GM12878 (cell line): ENCODE measurements around the gene ADAMTS4. TPM values are rescaled to one million over a fixed set of nuclear protein-coding genes. Genes with fewer than 3 reads are reported as not detected.

Experiments
- ATAC-seq: fragments of 200-7000 bp; cut with Tn5 transposase; 3 replicates; pipeline ENCODE4 v1.9.1; 2020; ENCODE audit warnings: mild to moderate bottlenecking, moderate library complexity
- BruUV-seq: library from RNA; stranded (reverse); fragments of 400-500 nt; replicated peaks from 2 replicates; lab custom pipeline; 2021; lab: Mats Ljungman, UMichigan
- CTCF ChIA-PET: fragments of 300-600 bp; sonication (Branson Sonifier 250); formaldehyde crosslinking; extraction: SDS; loops from one replicate; lab custom pipeline; 2021; ENCODE audit warnings: inconsistent platforms; lab: Yijun Ruan, JAX
- POLR2A ChIA-PET: fragments of 350-600 bp; formaldehyde crosslinking; extraction: SDS; loops from one replicate; lab custom pipeline; 2021; ENCODE audit warnings: inconsistent platforms; lab: Charles Lee
- RAD21 ChIA-PET: fragments of 300-600 bp; sonication (Branson Sonifier 250); formaldehyde crosslinking; loops from one replicate; lab custom pipeline; 2023; ENCODE audit warnings: antibody characterized with exemption; ENCODE audit not compliant: unreplicated experiment; lab: Charles Lee
- SMC1A ChIA-PET: fragments of 300-600 bp; sonication (Branson Sonifier 250); formaldehyde crosslinking; loops from one replicate; lab custom pipeline; 2023; ENCODE audit not compliant: unreplicated experiment, uncharacterized antibody; lab: Charles Lee
- DNase-seq: peaks from one replicate; pipeline ENCODE4 v3.0.0-alpha.2; 2011; ENCODE audit warnings: low read depth, low spot score
- FAIRE-seq: peaks from 3 replicates; lab custom pipeline; 2011; peaks lifted over from hg19 to GRCh38; lab: Jason Lieb, UNC
- H2AFZ ChIP-seq: 2 replicates; pipeline ENCODE4 v1.6.0; 2011; ENCODE audit warnings: low read depth, low read length, control low read depth; ENCODE audit not compliant: control insufficient read depth
- H3K27ac ChIP-seq: 2 replicates; pipeline ENCODE4 v1.5.1; 2011; ENCODE audit warnings: control low read depth; ENCODE audit not compliant: control insufficient read depth, insufficient read depth
- H3K27me3 ChIP-seq, 2 experiments: replicated peaks in 1 of 2; 2 replicates each; pipeline versions ENCODE4 v1.6.0 to v1.6.1; 2011; ENCODE audit warnings: low read length in 1 of 2; ENCODE audit not compliant: control insufficient read depth in 2 of 2, insufficient read depth in 2 of 2
- H3K36me3 ChIP-seq, 2 experiments: 2 replicates each; pipeline ENCODE4 v1.5.1; 2011; ENCODE audit warnings: low read length in 1 of 2; ENCODE audit not compliant: control insufficient read depth in 2 of 2, insufficient read depth in 2 of 2
- H3K4me1 ChIP-seq: 2 replicates; pipeline ENCODE4 v1.6.1; 2011; ENCODE audit warnings: mild to moderate bottlenecking, low read length, moderate library complexity, mixed read lengths; ENCODE audit not compliant: control insufficient read depth, insufficient read depth
- H3K4me2 ChIP-seq: 2 replicates; pipeline ENCODE4 v1.6.0; 2011; ENCODE audit warnings: control low read depth; ENCODE audit not compliant: control insufficient read depth, insufficient read depth
- H3K4me3 ChIP-seq: fragments of 200-600 bp; sonication (generic); 2 replicates; pipeline ENCODE4 v1.5.1; 2016
- H3K79me2 ChIP-seq: 2 replicates; pipeline ENCODE4 v1.6.0; 2011; ENCODE audit warnings: low read length; ENCODE audit not compliant: control insufficient read depth, insufficient read depth
- H3K9ac ChIP-seq: 2 replicates; pipeline ENCODE4 v1.8.0; 2011; ENCODE audit warnings: low read length, control low read depth, mixed read lengths; ENCODE audit not compliant: control insufficient read depth, insufficient read depth
- H3K9me3 ChIP-seq: replicated peaks from 3 replicates; pipeline ENCODE4 v1.5.1; 2011; ENCODE audit warnings: mild to moderate bottlenecking, low read length; ENCODE audit not compliant: control insufficient read depth, insufficient read depth
- H4K20me1 ChIP-seq: 2 replicates; pipeline ENCODE4 v1.6.0; 2011; ENCODE audit not compliant: control insufficient read depth, insufficient read depth
- CHD2 ChIP-seq: IDR thresholded peaks from 2 replicates; pipeline ENCODE4 v1.6.1; 2011; ENCODE audit warnings: low read depth, low read length, improper control_type of control experiment, borderline replicate concordance
- CHD4 ChIP-seq: fragments of 200-600 bp; sonication (generic); IDR thresholded peaks from 2 replicates; pipeline ENCODE4 v1.6.1; 2016; ENCODE audit warnings: mild to moderate bottlenecking
- MYB ChIP-seq: fragments of 150-350 bp; IDR thresholded peaks from 2 replicates; pipeline ENCODE4 v1.6.1; 2014; ENCODE audit warnings: mild to moderate bottlenecking, low read depth, low read length, borderline replicate concordance
- NFIC ChIP-seq: IDR thresholded peaks from 2 replicates; pipeline ENCODE4 v1.6.1; 2012; ENCODE audit warnings: low read depth, mild to moderate bottlenecking, inconsistent platforms, low read length, moderate library complexity
- POLR2AphosphoS5 ChIP-seq: IDR thresholded peaks from 2 replicates; pipeline ENCODE4 v1.6.1; 2011; ENCODE audit warnings: mild to moderate bottlenecking, low read length, inconsistent platforms
- RUNX3 ChIP-seq: IDR thresholded peaks from 2 replicates; pipeline ENCODE4 v1.6.1; 2012; ENCODE audit warnings: low read length, inconsistent platforms
- SMAD1 ChIP-seq: fragments of 450-650 bp; IDR thresholded peaks from 2 replicates; pipeline ENCODE4 v1.6.1; 2018; ENCODE audit warnings: mild to moderate bottlenecking, low read depth; ENCODE audit not compliant: partially characterized antibody
- WGBS: methylation state at CpG from one replicate; pipeline ENCODE4 v1.1.6; 2016; ENCODE audit warnings: low lambda C conversion rate; ENCODE audit not compliant: insufficient replicate concordance, insufficient coverage; ENCODE audit errors: missing lambda C conversion rate; 5-methylcytosine and 5-hydroxymethylcytosine counted together
- in situ Hi-C: fragments of 300-500 bp; cut with MboI; formaldehyde crosslinking; loops from 9 replicates; pipeline ENCODE4 v1.14.3; 2018; ENCODE audit warnings: mixed read lengths
- intact Hi-C: fragments of 100-400 bp; cut with micrococcal nuclease; formaldehyde crosslinking; loops from one replicate; pipeline ENCODE4 v1.14.2; 2022; ENCODE audit not compliant: unreplicated experiment
- polyA plus RNA-seq, 11 experiments: library from polyadenylated mRNA; depleted of rRNA in 4 of 11; unstranded in 6 of 11; stranded (reverse) in 5 of 11; fragments of >200 nt; fragmentation: Nextera tagmentation in 4 of 11; fragmentation: Illumina TruSeq in 1 of 11; extraction: Ambion mirVana in 4 of 11; extraction: Trizol in 1 of 11; gene quantifications; 1 replicate in 1 of 11; 2 replicates in 10 of 11; pipeline versions ENCODE4 v1.2.1 to v1.2.3, GENCODE V29; 2011 to 2016; ENCODE audit warnings: inconsistent platforms in 2 of 11, missing spikeins in 2 of 11, low read depth in 1 of 11
- total RNA-seq, 4 experiments: library from RNA; depleted of rRNA in 3 of 4; stranded (reverse); fragments of >200 nt in 3 of 4; fragmentation: Illumina TruSeq in 1 of 4; extraction: Trizol in 1 of 4; gene quantifications; 2 replicates each; pipeline versions ENCODE4 v1.2.1 to v1.2.3, GENCODE V29; 2013 to 2021
- TF ChIP-seq, protein P1 (sequence below): fragments of 450-650 bp; IDR thresholded peaks from 2 replicates; pipeline ENCODE4 v1.6.1; 2017; ENCODE audit warnings: mild to moderate bottlenecking, moderate library complexity
- TF ChIP-seq, protein P2 (sequence below): fragments of 450-650 bp; IDR thresholded peaks from 2 replicates; pipeline ENCODE4 v1.6.1; 2017; ENCODE audit warnings: borderline replicate concordance
- TF ChIP-seq, protein P3 (sequence below): fragments of 450-650 bp; IDR thresholded peaks from 2 replicates; pipeline ENCODE4 v1.6.1; 2017; ENCODE audit warnings: low read depth, mild to moderate bottlenecking, moderate library complexity
- TF ChIP-seq, protein P4 (sequence below): fragments of 450-650 bp; IDR thresholded peaks from 2 replicates; pipeline ENCODE4 v1.6.1; 2017; ENCODE audit warnings: mild to moderate bottlenecking, low read depth, inconsistent platforms; ENCODE audit not compliant: poor library complexity, severe bottlenecking

Gene ADAMTS4
- total and polyA plus RNA-seq, 10 of the 15 experiments (the other 5 are each of a cell fraction or from before 2014, with no cell fraction given): 0.01 to 0.13 (median 0.05) TPM; not detected in 2

DNA sequence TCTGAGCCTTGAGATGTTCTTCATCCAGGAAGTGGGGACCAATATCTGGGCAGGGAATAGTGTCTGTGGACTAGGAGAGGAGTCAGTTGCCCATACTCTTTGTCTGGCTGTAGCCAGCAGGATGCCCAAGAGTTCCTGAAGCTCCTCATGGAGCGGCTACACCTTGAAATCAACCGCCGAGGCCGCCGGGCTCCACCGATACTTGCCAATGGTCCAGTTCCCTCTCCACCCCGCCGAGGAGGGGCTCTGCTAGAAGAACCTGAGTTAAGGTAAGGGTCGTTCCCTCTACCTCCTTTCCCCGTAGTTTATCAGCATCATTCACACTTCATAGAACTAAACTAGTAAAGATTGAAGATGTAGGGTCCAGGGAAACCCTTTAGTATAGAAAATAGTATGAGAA, 36.0 kb downstream of the ADAMTS4 start (continued):
- TF ChIP-seq, protein P1, sequence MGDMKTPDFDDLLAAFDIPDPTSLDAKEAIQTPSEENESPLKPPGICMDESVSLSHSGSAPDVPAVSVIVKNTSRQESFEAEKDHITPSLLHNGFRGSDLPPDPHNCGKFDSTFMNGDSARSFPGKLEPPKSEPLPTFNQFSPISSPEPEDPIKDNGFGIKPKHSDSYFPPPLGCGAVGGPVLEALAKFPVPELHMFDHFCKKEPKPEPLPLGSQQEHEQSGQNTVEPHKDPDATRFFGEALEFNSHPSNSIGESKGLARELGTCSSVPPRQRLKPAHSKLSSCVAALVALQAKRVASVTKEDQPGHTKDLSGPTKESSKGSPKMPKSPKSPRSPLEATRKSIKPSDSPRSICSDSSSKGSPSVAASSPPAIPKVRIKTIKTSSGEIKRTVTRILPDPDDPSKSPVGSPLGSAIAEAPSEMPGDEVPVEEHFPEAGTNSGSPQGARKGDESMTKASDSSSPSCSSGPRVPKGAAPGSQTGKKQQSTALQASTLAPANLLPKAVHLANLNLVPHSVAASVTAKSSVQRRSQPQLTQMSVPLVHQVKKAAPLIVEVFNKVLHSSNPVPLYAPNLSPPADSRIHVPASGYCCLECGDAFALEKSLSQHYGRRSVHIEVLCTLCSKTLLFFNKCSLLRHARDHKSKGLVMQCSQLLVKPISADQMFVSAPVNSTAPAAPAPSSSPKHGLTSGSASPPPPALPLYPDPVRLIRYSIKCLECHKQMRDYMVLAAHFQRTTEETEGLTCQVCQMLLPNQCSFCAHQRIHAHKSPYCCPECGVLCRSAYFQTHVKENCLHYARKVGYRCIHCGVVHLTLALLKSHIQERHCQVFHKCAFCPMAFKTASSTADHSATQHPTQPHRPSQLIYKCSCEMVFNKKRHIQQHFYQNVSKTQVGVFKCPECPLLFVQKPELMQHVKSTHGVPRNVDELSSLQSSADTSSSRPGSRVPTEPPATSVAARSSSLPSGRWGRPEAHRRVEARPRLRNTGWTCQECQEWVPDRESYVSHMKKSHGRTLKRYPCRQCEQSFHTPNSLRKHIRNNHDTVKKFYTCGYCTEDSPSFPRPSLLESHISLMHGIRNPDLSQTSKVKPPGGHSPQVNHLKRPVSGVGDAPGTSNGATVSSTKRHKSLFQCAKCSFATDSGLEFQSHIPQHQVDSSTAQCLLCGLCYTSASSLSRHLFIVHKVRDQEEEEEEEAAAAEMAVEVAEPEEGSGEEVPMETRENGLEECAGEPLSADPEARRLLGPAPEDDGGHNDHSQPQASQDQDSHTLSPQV: no peak
- no peak for TF ChIP-seq CHD4
- TF ChIP-seq, protein P2, sequence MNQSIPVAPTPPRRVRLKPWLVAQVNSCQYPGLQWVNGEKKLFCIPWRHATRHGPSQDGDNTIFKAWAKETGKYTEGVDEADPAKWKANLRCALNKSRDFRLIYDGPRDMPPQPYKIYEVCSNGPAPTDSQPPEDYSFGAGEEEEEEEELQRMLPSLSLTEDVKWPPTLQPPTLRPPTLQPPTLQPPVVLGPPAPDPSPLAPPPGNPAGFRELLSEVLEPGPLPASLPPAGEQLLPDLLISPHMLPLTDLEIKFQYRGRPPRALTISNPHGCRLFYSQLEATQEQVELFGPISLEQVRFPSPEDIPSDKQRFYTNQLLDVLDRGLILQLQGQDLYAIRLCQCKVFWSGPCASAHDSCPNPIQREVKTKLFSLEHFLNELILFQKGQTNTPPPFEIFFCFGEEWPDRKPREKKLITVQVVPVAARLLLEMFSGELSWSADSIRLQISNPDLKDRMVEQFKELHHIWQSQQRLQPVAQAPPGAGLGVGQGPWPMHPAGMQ: no peak

DNA sequence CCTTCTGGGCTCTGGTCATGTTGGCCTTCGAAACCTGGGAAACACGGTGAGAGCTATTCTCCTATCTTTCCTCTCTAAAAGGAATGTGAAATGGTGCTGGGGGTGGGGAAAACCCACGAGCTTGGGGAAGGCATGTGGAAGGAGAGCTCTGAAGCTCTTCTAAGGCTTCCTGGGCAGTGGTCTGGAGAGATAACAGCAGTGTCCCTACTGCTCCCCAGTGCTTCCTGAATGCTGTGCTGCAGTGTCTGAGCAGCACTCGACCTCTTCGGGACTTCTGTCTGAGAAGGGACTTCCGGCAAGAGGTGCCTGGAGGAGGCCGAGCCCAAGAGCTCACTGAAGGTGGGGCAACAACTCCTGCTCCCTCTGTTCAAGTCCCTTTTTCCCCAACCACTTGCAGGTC, 36.8 kb downstream of the ADAMTS4 start:
- BruUV-seq: no TSS peak
- TF ChIP-seq MYB (no peak), NFIC (no peak), SMAD1 (no peak), CHD2 (no peak), POLR2AphosphoS5 (no peak), RUNX3 (no peak)
- TF ChIP-seq, protein P3, sequence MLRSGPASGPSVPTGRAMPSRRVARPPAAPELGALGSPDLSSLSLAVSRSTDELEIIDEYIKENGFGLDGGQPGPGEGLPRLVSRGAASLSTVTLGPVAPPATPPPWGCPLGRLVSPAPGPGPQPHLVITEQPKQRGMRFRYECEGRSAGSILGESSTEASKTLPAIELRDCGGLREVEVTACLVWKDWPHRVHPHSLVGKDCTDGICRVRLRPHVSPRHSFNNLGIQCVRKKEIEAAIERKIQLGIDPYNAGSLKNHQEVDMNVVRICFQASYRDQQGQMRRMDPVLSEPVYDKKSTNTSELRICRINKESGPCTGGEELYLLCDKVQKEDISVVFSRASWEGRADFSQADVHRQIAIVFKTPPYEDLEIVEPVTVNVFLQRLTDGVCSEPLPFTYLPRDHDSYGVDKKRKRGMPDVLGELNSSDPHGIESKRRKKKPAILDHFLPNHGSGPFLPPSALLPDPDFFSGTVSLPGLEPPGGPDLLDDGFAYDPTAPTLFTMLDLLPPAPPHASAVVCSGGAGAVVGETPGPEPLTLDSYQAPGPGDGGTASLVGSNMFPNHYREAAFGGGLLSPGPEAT: no peak
- TF ChIP-seq, protein P4, sequence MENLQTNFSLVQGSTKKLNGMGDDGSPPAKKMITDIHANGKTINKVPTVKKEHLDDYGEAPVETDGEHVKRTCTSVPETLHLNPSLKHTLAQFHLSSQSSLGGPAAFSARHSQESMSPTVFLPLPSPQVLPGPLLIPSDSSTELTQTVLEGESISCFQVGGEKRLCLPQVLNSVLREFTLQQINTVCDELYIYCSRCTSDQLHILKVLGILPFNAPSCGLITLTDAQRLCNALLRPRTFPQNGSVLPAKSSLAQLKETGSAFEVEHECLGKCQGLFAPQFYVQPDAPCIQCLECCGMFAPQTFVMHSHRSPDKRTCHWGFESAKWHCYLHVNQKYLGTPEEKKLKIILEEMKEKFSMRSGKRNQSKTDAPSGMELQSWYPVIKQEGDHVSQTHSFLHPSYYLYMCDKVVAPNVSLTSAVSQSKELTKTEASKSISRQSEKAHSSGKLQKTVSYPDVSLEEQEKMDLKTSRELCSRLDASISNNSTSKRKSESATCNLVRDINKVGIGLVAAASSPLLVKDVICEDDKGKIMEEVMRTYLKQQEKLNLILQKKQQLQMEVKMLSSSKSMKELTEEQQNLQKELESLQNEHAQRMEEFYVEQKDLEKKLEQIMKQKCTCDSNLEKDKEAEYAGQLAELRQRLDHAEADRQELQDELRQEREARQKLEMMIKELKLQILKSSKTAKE: no peak

More for the DNA sequence above, 36.8 kb downstream of the ADAMTS4 start:
- Histone ChIP-seq H3K27me3 (no peaks in the 10 kb centered on the region), H3K4me2 (no peak overlapping the region), H4K20me1 (no peaks in the 10 kb centered on the region), H3K9ac (no peak overlapping the region), H3K4me3 (no peak overlapping the region), H2AFZ (no peak overlapping the region), H3K36me3 (peaks cover 0 to 16% of the 10 kb centered on the region in 2 experiments; a peak in 3 of 4 replicates), H3K4me1 (peaks cover 15% of the 10 kb centered on the region), H3K27ac (no peak overlapping the region), H3K79me2 (peaks cover 8% of the 10 kb centered on the region), H3K9me3 (no peaks in the 10 kb centered on the region)
- WGBS: 83% methylated on average over 7 of the region's 7 CpGs
- POLR2A ChIA-PET: interaction anchor here (0.6 kb wide), 1 partner anchor 129 kb away, joined by 4 read pairs; no protein-coding TSS in a partner anchor
- ATAC-seq (no peak), FAIRE-seq (no peak), DNase-seq (no peak)
- RAD21 ChIA-PET: interaction anchor here (1.1 kb wide), 1 partner anchor 221 kb away, joined by 3 read pairs; no protein-coding TSS in a partner anchor
- CTCF ChIA-PET: interaction anchor here (0.8 to 1.4 kb wide), 4 partner anchors 18 to 220 kb away, joined by 3 to 7 read pairs (median 4); partner anchors contain the start of genes DEDD and TOMM40L
- intact Hi-C loops: no loop called here
- in situ Hi-C loops: no loop called here
- SMC1A ChIA-PET: interaction anchor here (0.9 to 1.1 kb wide), 2 partner anchors 13 to 55 kb away, joined by 3 read pairs; no protein-coding TSS in a partner anchor
